Right atrium auricular region (tissue), 2 donors: ENCODE measurements around the gene SCO1. TPM values are rescaled to one million over a fixed set of nuclear protein-coding genes. Genes with fewer than 3 reads are reported as not detected.
A peak's percentile ranks its signal among the peaks of the same experiment; 100 is the strongest.

Experiments used
- DNase-seq: peaks from one replicate; pipeline ENCODE4 v3.0.0-alpha.2; 2019; ENCODE audit warnings: low spot score
- H3K27ac ChIP-seq, 2 donors: fragments of 200-600 bp; sonication (generic); 1 replicate in 1 of 2; 2 replicates in 1 of 2; pipeline ENCODE4 v1.5.1; 2016 to 2019
- H3K27me3 ChIP-seq, 2 donors: fragments of 200-600 bp; sonication (generic); one replicate each; pipeline versions ENCODE4 v1.5.1 to v1.6.0; 2017 to 2019
- H3K36me3 ChIP-seq: fragments of 200-600 bp; sonication (generic); one replicate; pipeline ENCODE4 v1.5.1; 2016
- H3K4me1 ChIP-seq, 2 donors: fragments of 200-600 bp; sonication (generic); one replicate each; pipeline versions ENCODE4 v1.5.1 to v1.6.0; 2017 to 2019
- H3K4me3 ChIP-seq, 2 donors: fragments of 200-600 bp; sonication (generic); 1 replicate in 1 of 2; 2 replicates in 1 of 2; pipeline ENCODE4 v1.5.1; 2017 to 2019; ENCODE audit warnings: mild to moderate bottlenecking in 1 of 2, moderate library complexity in 1 of 2
- H3K9me3 ChIP-seq, 2 donors: fragments of 200-600 bp; sonication (generic); one replicate each; pipeline ENCODE4 v1.5.1; 2019
- total RNA-seq, 2 donors: library from RNA; depleted of rRNA; stranded (reverse); fragments of >200 nt; gene quantifications; one replicate each; pipeline ENCODE4 v1.1.0, GENCODE V29; 2016
- TF ChIP-seq, protein P1 (sequence below), 2 donors: fragments of 200-600 bp; sonication (generic); IDR thresholded peaks; one replicate each; pipeline ENCODE4 v1.5.1; 2019; ENCODE audit warnings: antibody characterized with exemption in 2 of 2

The SCO1 gene
- total RNA-seq, 2 donors from 2014 or later, result 14.6 to 21.6 TPM

DNA sequence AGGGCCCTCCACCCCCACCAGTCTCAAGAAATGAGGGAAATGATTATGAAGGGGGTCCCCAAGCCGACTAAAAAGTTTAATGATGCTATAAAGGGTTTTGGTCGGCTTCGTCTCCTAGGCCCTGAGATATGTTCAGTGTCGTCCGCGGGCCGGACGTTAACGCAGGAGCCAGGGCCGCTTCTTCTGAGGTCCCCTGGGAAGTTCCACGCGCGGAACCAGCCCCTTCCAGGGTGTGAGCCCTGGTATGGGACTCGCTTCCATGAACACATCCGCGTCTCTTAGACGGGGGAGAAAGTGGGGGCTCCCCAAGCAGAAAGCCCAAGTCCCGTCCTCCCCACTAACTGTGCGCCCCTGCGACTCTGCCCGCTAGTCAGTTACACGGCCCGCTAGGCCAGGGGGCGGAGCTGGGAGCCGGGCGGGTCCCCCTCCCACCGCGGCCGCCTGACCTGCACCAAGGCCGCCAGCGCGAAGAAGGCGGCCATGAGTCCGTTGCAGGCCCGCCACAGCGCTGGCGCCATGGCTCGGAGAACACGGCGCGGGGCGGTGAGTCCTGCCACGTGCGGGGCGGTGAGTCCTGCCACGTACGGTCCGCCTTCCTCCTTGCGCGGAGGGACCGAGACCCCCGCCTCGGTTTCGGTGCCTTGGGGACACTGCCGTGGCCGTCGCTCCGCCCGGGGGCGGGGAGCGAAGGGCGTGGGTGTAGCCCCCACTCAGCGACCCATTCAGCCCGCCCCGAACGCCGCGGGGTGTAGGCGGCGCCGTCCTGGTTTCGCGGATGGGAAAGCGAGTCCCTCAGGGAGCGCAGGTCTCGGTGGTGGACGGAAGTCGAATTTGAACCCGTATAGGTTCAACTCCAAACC is 32.2 kb upstream of the SCO1 start, which contains the start of gene TMEM220:
Gene TMEM220, minus strand, starts transcription at position 690 of the 860 bp plus-strand sequence. Its CDS starts 172 bp downstream, at position 518.
- Histone ChIP-seq H3K4me3 (peak within 1 kb of the TSS; percentile 67 to 76), H3K36me3 (no peaks in the 10 kb centered on the region), H3K27ac (peak within 1 kb of the TSS; percentile 90 to 95), H3K27me3 (no peaks in the 10 kb centered on the region), H3K4me1 (peaks cover 0 to 7% of the 10 kb centered on the region in 2 donors), H3K9me3 (no peaks in the 10 kb centered on the region)
- TF ChIP-seq, protein P1, sequence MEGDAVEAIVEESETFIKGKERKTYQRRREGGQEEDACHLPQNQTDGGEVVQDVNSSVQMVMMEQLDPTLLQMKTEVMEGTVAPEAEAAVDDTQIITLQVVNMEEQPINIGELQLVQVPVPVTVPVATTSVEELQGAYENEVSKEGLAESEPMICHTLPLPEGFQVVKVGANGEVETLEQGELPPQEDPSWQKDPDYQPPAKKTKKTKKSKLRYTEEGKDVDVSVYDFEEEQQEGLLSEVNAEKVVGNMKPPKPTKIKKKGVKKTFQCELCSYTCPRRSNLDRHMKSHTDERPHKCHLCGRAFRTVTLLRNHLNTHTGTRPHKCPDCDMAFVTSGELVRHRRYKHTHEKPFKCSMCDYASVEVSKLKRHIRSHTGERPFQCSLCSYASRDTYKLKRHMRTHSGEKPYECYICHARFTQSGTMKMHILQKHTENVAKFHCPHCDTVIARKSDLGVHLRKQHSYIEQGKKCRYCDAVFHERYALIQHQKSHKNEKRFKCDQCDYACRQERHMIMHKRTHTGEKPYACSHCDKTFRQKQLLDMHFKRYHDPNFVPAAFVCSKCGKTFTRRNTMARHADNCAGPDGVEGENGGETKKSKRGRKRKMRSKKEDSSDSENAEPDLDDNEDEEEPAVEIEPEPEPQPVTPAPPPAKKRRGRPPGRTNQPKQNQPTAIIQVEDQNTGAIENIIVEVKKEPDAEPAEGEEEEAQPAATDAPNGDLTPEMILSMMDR (IDR thresholded peaks at IDR 0.05), result no peak
- DNase-seq, result peak; percentile 85

DNA sequence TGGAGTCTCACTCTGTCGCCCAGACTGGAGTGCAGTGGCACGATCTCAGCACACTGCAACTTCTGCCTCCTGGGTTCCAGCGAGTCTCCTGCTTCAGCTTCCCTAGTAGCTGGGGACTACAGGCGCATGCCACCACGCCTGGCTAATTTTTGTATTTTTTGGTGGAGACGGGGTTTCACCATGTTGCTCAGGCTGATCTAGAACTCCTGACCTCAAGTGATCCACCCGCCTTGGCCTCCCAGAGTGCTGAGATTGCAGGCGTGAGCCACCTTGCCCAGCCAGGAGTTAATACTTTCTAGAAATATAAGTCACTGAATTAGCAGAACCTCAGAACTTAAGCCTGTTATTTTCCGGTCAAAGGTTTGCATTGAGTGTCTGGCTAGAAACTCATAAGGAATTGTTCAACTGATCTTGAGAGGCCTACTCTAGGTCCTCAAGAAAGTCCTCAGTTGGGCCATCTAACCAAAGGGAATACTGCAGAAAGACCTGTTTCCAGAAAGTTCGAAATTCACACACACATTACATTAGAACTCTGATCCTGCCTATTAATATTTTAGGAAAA is 31.1 kb upstream of the SCO1 start:
- H3K27me3 ChIP-seq, result no peaks in the 10 kb centered on the region
- peaks cover 0 to 7% of the 10 kb centered on the region in 2 donors for H3K4me1 ChIP-seq
- H3K4me3 ChIP-seq, result no peak overlapping the region
- peak overlapping the region in 1 of 2 donors; percentile 95 for H3K27ac ChIP-seq
- no peaks in the 10 kb centered on the region for H3K9me3 ChIP-seq
- no peaks in the 10 kb centered on the region for H3K36me3 ChIP-seq
- DNase-seq, result peak; percentile 59
- TF ChIP-seq, protein P1 (IDR thresholded peaks at IDR 0.05), result no peak

DNA sequence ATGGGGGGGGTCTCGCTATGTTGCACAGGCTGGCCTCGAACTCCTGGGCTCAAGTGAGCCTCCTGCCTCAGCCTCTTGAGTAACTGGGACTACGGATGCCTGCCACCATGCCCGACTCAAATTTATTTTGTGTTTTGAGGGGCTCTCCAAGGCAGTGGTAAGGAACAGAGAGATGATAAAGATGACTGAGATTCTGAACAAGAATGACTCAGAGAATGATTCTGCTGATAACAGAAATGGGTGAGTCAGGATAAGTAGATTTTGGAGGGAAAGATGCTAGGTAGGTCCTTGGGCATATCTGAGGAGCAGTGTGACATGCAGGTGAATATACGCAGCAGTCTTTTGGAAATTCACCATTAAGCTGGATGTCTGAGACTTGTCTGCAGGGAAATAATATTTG is 29.9 kb upstream of the SCO1 start:
- DNase-seq, result peak; percentile 23
- Histone ChIP-seq H3K36me3 (no peaks in the 10 kb centered on the region), H3K27ac (no peak overlapping the region), H3K27me3 (no peaks in the 10 kb centered on the region), H3K9me3 (no peaks in the 10 kb centered on the region), H3K4me3 (no peak overlapping the region), H3K4me1 (peaks cover 0 to 7% of the 10 kb centered on the region in 2 donors)
- TF ChIP-seq, protein P1 (IDR thresholded peaks at IDR 0.05), result no peak

DNA sequence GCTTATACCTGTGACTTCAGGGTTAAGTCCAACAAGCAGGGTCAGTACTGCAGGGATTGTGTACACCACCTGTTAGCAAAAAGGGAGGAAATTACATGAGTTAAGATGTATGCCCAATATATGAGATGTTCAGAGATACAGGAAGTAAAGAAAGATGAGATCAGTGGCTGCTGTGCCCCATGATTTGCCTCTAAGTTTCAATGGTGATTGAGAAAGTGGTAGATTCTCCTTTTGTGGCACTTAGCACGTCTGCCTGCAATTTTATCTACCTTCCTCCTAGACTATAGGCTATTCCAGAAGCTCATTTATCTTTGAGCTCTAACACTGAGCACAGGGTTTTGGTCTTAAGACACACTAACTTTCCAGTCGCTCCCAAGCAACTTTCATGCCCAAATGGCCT is 28.9 kb upstream of the SCO1 start:
- Histone ChIP-seq H3K36me3 (no peaks in the 10 kb centered on the region), H3K4me1 (peaks cover 0 to 7% of the 10 kb centered on the region in 2 donors), H3K9me3 (no peaks in the 10 kb centered on the region), H3K27ac (no peak overlapping the region), H3K4me3 (no peak overlapping the region), H3K27me3 (no peaks in the 10 kb centered on the region)
- TF ChIP-seq, protein P1 (IDR thresholded peaks at IDR 0.05), result no peak
- no peak for DNase-seq

DNA sequence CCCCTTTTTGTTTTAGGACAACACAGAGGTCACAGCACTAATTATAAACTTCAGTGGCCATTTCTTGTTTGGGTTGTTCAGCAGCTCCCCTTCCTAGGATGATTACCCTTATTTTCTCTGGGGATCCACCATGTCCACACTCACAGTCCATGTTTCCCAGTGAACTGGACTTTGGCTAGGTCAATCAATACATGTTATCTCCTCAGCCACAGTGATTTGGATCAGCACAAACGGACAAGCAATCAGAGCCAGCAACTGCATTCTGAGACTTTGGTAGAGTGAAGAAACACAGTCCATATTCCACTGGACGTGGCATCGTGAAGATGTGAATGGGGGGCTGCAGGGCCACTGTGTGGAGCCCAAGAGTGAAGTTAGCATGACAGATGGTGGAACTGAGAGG is 27.9 kb upstream of the SCO1 start:
- Histone ChIP-seq H3K4me3 (no peak overlapping the region), H3K27ac (no peak overlapping the region), H3K27me3 (no peaks in the 10 kb centered on the region), H3K9me3 (no peaks in the 10 kb centered on the region), H3K4me1 (peaks cover 0 to 7% of the 10 kb centered on the region in 2 donors), H3K36me3 (no peaks in the 10 kb centered on the region)
- TF ChIP-seq, protein P1 (IDR thresholded peaks at IDR 0.05), result no peak
- DNase-seq, result peak; percentile 28
